Endothelial cell of umbilical vein (primary cell): ENCODE data around the gene CNKSR3. TPM values are rescaled to one million over a fixed set of nuclear protein-coding genes. Genes with fewer than 3 reads are reported as not detected.

Source experiments
- BruUV-seq: library from RNA; stranded (reverse); fragments of 400-500 nt; replicated peaks from 2 replicates; lab custom pipeline; 2021; lab: Mats Ljungman, UMichigan
- CTCF ChIA-PET: fragments of 300-600, 350-600 bp; sonication (Branson Sonifier 250); formaldehyde crosslinking; loops from one replicate; lab custom pipeline; 2021; ENCODE audit warnings: antibody characterized with exemption, inconsistent platforms; lab: Charles Lee
- POLR2A ChIA-PET: fragments of 300-600, 350-600 bp; sonication (Branson Sonifier 250); formaldehyde crosslinking; loops from one replicate; lab custom pipeline; 2021; ENCODE audit warnings: antibody characterized with exemption, inconsistent platforms; lab: Charles Lee
- DNase-seq: peaks from one replicate; pipeline ENCODE4 v3.0.0-alpha.2; 2011; ENCODE audit warnings: low read depth, low spot score
- FAIRE-seq: peaks from 2 replicates; lab custom pipeline; 2011; peaks lifted over from hg19 to GRCh38; lab: Jason Lieb, UNC
- H2AFZ ChIP-seq: 2 replicates; pipeline ENCODE4 v1.6.0; 2012; ENCODE audit warnings: low read depth, low read length, control low read depth, inconsistent platforms
- H3K27ac ChIP-seq: 2 replicates; pipeline ENCODE4 v1.5.1; 2011; ENCODE audit warnings: low read depth, mild to moderate bottlenecking, control low read depth, low read length, moderate library complexity; ENCODE audit not compliant: insufficient read depth
- H3K27me3 ChIP-seq, 2 experiments: 2 replicates each; pipeline versions ENCODE4 v1.6.0 to v1.6.1; 2011; ENCODE audit warnings: low read length in 2 of 2, mixed read lengths in 1 of 2; ENCODE audit not compliant: control insufficient read depth in 2 of 2, insufficient read depth in 2 of 2
- H3K36me3 ChIP-seq, 2 experiments: 2 replicates in 1 of 2; 3 replicates in 1 of 2; pipeline ENCODE4 v1.5.1; 2011; ENCODE audit warnings: low read length in 2 of 2, mild to moderate bottlenecking in 1 of 2, moderate library complexity in 1 of 2; ENCODE audit not compliant: control insufficient read depth in 2 of 2, insufficient read depth in 2 of 2; ENCODE audit errors: extremely low read depth in 1 of 2
- H3K4me1 ChIP-seq: 3 replicates; pipeline ENCODE4 v1.5.1; 2011; ENCODE audit warnings: mild to moderate bottlenecking, low read length; ENCODE audit not compliant: control insufficient read depth, insufficient read depth; ENCODE audit errors: extremely low read depth
- H3K4me2 ChIP-seq: 2 replicates; pipeline ENCODE4 v1.6.1; 2011; ENCODE audit warnings: low read length, control low read depth, mixed read lengths; ENCODE audit not compliant: insufficient read depth
- H3K4me3 ChIP-seq, 3 experiments: fragments of 200-600 bp in 1 of 3; sonication (generic), shearing (Covaris generic) in 1 of 3; replicated peaks in 1 of 3; 2 replicates each; pipeline ENCODE4 v1.5.1; 2011 to 2016; ENCODE audit warnings: control low read depth in 3 of 3, low read length in 3 of 3, mild to moderate bottlenecking in 2 of 3, inconsistent platforms in 1 of 3, low read depth in 1 of 3, moderate library complexity in 1 of 3; ENCODE audit not compliant: insufficient read depth in 1 of 3
- H3K79me2 ChIP-seq: 2 replicates; pipeline ENCODE4 v1.6.0; 2012; ENCODE audit warnings: low read length, inconsistent platforms; ENCODE audit not compliant: control insufficient read depth, insufficient read depth
- H3K9ac ChIP-seq: replicated peaks from 2 replicates; pipeline ENCODE3; 2011; ENCODE audit warnings: low read length, control low read depth; ENCODE audit not compliant: insufficient read depth; ENCODE audit errors: extremely low read depth
- H3K9me1 ChIP-seq: replicated peaks from 3 replicates; pipeline ENCODE4 v1.6.0; 2011; ENCODE audit warnings: mild to moderate bottlenecking, low read length; ENCODE audit not compliant: control insufficient read depth, insufficient read depth; ENCODE audit errors: extremely low read depth
- H3K9me3 ChIP-seq: replicated peaks from 2 replicates; pipeline ENCODE4 v1.5.1; 2012; ENCODE audit warnings: low read length, inconsistent platforms; ENCODE audit not compliant: control insufficient read depth, insufficient read depth
- H4K20me1 ChIP-seq: replicated peaks from 2 replicates; pipeline ENCODE3; 2011; ENCODE audit warnings: mild to moderate bottlenecking, low read length; ENCODE audit not compliant: control insufficient read depth, insufficient read depth; ENCODE audit errors: extremely low read depth
- CTCF ChIP-seq, 2 donors: IDR thresholded peaks; 1 replicate in 1 of 2; 2 replicates in 1 of 2; pipeline ENCODE4 v1.5.1; 2011; ENCODE audit warnings: low read length in 2 of 2, mild to moderate bottlenecking in 2 of 2, moderate library complexity in 2 of 2, control low read depth in 1 of 2, inconsistent platforms in 1 of 2, low read depth in 1 of 2; ENCODE audit not compliant: insufficient read depth in 1 of 2; ENCODE audit errors: extremely low read depth in 1 of 2
- FOS ChIP-seq: IDR thresholded peaks from 2 replicates; pipeline ENCODE4 v1.6.1; 2011; ENCODE audit warnings: mild to moderate bottlenecking, low read length, moderate library complexity, borderline replicate concordance; ENCODE audit not compliant: insufficient read depth
- GATA2 ChIP-seq: IDR thresholded peaks from 2 replicates; pipeline ENCODE4 v1.7.0; 2011; ENCODE audit warnings: low read depth, mild to moderate bottlenecking, moderate library complexity, mixed read lengths, low read length; ENCODE audit not compliant: insufficient read length, insufficient read depth
- MAX ChIP-seq: IDR thresholded peaks from 2 replicates; pipeline ENCODE4 v1.6.1; 2011; ENCODE audit not compliant: insufficient read depth, insufficient read length
- POLR2AphosphoS5 ChIP-seq: IDR thresholded peaks from 2 replicates; pipeline ENCODE4 v1.6.1; 2012; ENCODE audit warnings: low read depth, mild to moderate bottlenecking, control low read depth, low read length, moderate library complexity; ENCODE audit not compliant: insufficient read depth
- dilution Hi-C: fragments of 300-500 bp; cut with MboI; formaldehyde crosslinking; loops from one replicate; pipeline ENCODE4 v1.15.0; 2019; ENCODE audit warnings: low sequenced_read_pairs; ENCODE audit not compliant: extremely low pct_ligation_motif_present
- intact Hi-C: fragments of 100-400 bp; cut with micrococcal nuclease; formaldehyde crosslinking; loops from one replicate; pipeline ENCODE4 v1.10.0; 2022
- polyA plus RNA-seq, 4 experiments: library from polyadenylated mRNA; depleted of rRNA in 3 of 4; stranded (reverse) in 3 of 4; unstranded in 1 of 4; fragments of >200 nt; gene quantifications; 2 replicates each; pipeline versions ENCODE4 v1.2.1 to v1.2.3, GENCODE V29; 2011 to 2012; ENCODE audit warnings: missing spikeins in 1 of 4
- total RNA-seq: library from RNA; stranded (reverse); gene quantifications from 2 replicates; pipeline ENCODE4 v1.2.3, GENCODE V29; 2021

The CNKSR3 gene
- total and polyA plus RNA-seq, 2 donors (not counting 3 experiments of a cell fraction or from before 2014, with no cell fraction given), result 2.3 to 15.6 TPM

GRCh38 chr6:154457046-154457713 lies 53.3 kb downstream of the CNKSR3 start:
- CTCF ChIA-PET, result interaction anchor here (0.6 to 3.0 kb wide), 3 partner anchors 10 to 43 kb away, joined by 3 to 9 read pairs (median 3); no protein-coding TSS in a partner anchor
- intact Hi-C loops (no loop called here), dilution Hi-C loops (no loop called here)
- H3K27ac ChIP-seq, result no peak overlapping the region
- no peaks in the 10 kb centered on the region for H3K27me3 ChIP-seq
- H3K9ac ChIP-seq, result no peak overlapping the region
- no peaks in the 10 kb centered on the region for H3K79me2 ChIP-seq
- no TSS peak for BruUV-seq
- no peaks in the 10 kb centered on the region for H3K4me1 ChIP-seq
- H3K4me3 ChIP-seq, result no peak overlapping the region
- H3K9me1 ChIP-seq, result no peaks in the 10 kb centered on the region
- H2AFZ ChIP-seq, result no peak overlapping the region
- TF ChIP-seq GATA2 (no peak), CTCF (IDR thresholded peaks at IDR 0.05; ENCODE audit: extremely low read depth in 1 of 2, insufficient read depth in 1 of 2, low read depth in 1 of 2, low read length in 2 of 2) (no peak)
- no peak overlapping the region for H3K4me2 ChIP-seq
- H3K36me3 ChIP-seq, result no peaks in the 10 kb centered on the region
- no peak for DNase-seq
- no peak for FAIRE-seq
- POLR2A ChIA-PET, result interaction anchor here (0.6 kb wide), 2 partner anchors 26 to 1188 kb away, joined by 3 read pairs; no protein-coding TSS in a partner anchor
- peaks cover 2% of the 10 kb centered on the region for H4K20me1 ChIP-seq
- H3K9me3 ChIP-seq, result no peaks in the 10 kb centered on the region

GRCh38 chr6:154453329-154453728 lies 57.2 kb downstream of the CNKSR3 start:
- no TSS peak for BruUV-seq
- TF ChIP-seq FOS (no peak), MAX (no peak), GATA2 (no peak), POLR2AphosphoS5 (no peak)
- Histone ChIP-seq H4K20me1 (peaks cover 2% of the 10 kb centered on the region), H3K27me3 (no peaks in the 10 kb centered on the region), H3K36me3 (no peaks in the 10 kb centered on the region), H3K4me1 (peaks cover 7% of the 10 kb centered on the region), H3K4me2 (no peak overlapping the region), H3K9me1 (no peaks in the 10 kb centered on the region), H3K27ac (no peak overlapping the region), H3K79me2 (no peaks in the 10 kb centered on the region), H3K9me3 (no peaks in the 10 kb centered on the region), H2AFZ (no peak overlapping the region), H3K9ac (no peak overlapping the region), H3K4me3 (no peak overlapping the region)
- no peak for DNase-seq
- CTCF ChIA-PET, result no interaction called here
- intact Hi-C loops (no loop called here), dilution Hi-C loops (no loop called here)
- POLR2A ChIA-PET, result no interaction called here
- FAIRE-seq, result no peak
